Gastroesophageal sphincter (tissue), 4 donors: ENCODE results near the gene OPRD1. TPM values are rescaled to one million over a fixed set of nuclear protein-coding genes. Genes with fewer than 3 reads are reported as not detected.

ENCODE experiments used
- ATAC-seq: fragments of 150-250 bp; one replicate; pipeline ENCODE4 v1.9.1; 2016; ENCODE audit warnings: mild to moderate bottlenecking, moderate library complexity
- H3K27ac ChIP-seq, 4 donors: fragments of 200-600 bp; sonication (generic) in 3 of 4; 1 replicate in 3 of 4; 2 replicates in 1 of 4; pipeline ENCODE4 v1.5.1; 2016 to 2019
- H3K27me3 ChIP-seq: fragments of 200-600 bp; sonication (generic); one replicate; pipeline ENCODE4 v1.5.1; 2019
- H3K36me3 ChIP-seq, 2 donors: fragments of 200-600 bp; sonication (generic); one replicate each; pipeline ENCODE4 v1.5.1; 2019; ENCODE audit warnings: control low read depth in 1 of 2
- H3K4me1 ChIP-seq, 3 donors: fragments of 200-600 bp; sonication (generic); 1 replicate in 2 of 3; 2 replicates in 1 of 3; pipeline ENCODE4 v1.5.1; 2016 to 2019; ENCODE audit warnings: control low read depth in 2 of 3
- H3K4me3 ChIP-seq, 2 donors: fragments of 200-600 bp; sonication (generic); one replicate each; pipeline ENCODE4 v1.5.1; 2019; ENCODE audit warnings: mild to moderate bottlenecking in 1 of 2, moderate library complexity in 1 of 2
- H3K9me3 ChIP-seq, 3 donors: fragments of 200-600 bp; sonication (generic); one replicate each; pipeline ENCODE4 v1.5.1; 2017 to 2019; ENCODE audit warnings: control low read depth in 2 of 3
- CTCF ChIP-seq, 4 experiments: fragments of 200-600 bp in 2 of 4; fragments of 450-650 bp in 2 of 4; sonication (generic) in 1 of 4; IDR thresholded peaks; one replicate each; pipeline ENCODE4 v1.5.1; 2017 to 2019; ENCODE audit warnings: antibody characterized with exemption in 4 of 4, mild to moderate bottlenecking in 2 of 4, moderate library complexity in 2 of 4
- EP300 ChIP-seq: sonication (generic); formaldehyde crosslinking; IDR thresholded peaks from one replicate; pipeline ENCODE4 v1.6.1; 2017; ENCODE audit warnings: antibody characterized with exemption, mild to moderate bottlenecking
- POLR2A ChIP-seq, 2 donors: fragments of 450-650 bp; IDR thresholded peaks; one replicate each; pipeline ENCODE4 v1.6.1; 2017; ENCODE audit warnings: antibody characterized with exemption in 2 of 2, mild to moderate bottlenecking in 2 of 2, moderate library complexity in 1 of 2
- POLR2AphosphoS5 ChIP-seq: sonication (generic); formaldehyde crosslinking; IDR thresholded peaks from one replicate; pipeline ENCODE4 v1.6.1; 2017; ENCODE audit warnings: antibody characterized with exemption
- WGBS, 2 donors: methylation state at CpG; one replicate each; pipeline ENCODE4 v1.1.5; 2018; ENCODE audit warnings: low coverage in 1 of 2; 5-methylcytosine and 5-hydroxymethylcytosine counted together
- total RNA-seq, 4 donors: library from RNA; depleted of rRNA; stranded (reverse); fragments of >200 nt; gene quantifications; one replicate each; pipeline ENCODE4 v1.1.0, GENCODE V29; 2016

Gene OPRD1
- total RNA-seq, 4 donors from 2014 or later, result 0.08 to 0.16 (median 0.13) TPM; not detected in 1

DNA sequence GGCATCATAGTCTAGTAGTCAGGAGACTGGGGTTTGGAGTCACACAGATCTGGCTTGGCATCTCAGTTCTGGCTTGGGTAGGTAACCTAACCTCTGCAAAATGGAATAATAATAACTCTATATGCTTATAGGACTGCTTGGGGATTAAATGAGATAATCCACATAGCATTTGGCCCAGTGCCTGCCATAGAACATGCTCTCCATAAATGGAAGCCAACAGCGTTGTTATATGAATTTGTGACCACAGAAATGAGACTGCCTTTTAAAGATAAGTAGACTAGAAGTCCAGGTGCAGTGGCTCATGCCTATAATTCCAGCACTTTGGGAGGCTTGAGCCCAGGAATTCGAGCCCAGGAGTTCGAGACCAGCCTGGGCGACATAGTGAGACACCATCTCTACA lies 4.0 kb upstream of the OPRD1 start:
- Histone ChIP-seq H3K27ac (no peak overlapping the region), H3K27me3 (peaks cover 31% of the 10 kb centered on the region), H3K36me3 (no peaks in the 10 kb centered on the region), H3K9me3 (no peaks in the 10 kb centered on the region), H3K4me3 (no peak overlapping the region), H3K4me1 (peaks cover 0 to 13% (median 0%) of the 10 kb centered on the region in 3 donors)
- no peak for TF ChIP-seq EP300
- no peak for TF ChIP-seq POLR2AphosphoS5
- no peak for TF ChIP-seq CTCF (IDR thresholded peaks at IDR 0.05)
- TF ChIP-seq POLR2A (IDR thresholded peaks at IDR 0.05), result no peak
- WGBS, 2 donors, result 33 to 38% methylated on average over 1 to 2 of the region's 4 CpGs
- no peak for ATAC-seq

GRCh38 chr1:28811369-28811765 lies 603 bp upstream of the OPRD1 start:
- H3K36me3 ChIP-seq, result no peaks in the 10 kb centered on the region
- TF ChIP-seq POLR2A (IDR thresholded peaks at IDR 0.05), result no peak
- no peak for TF ChIP-seq CTCF (IDR thresholded peaks at IDR 0.05)
- no peak for TF ChIP-seq POLR2AphosphoS5
- TF ChIP-seq EP300, result no peak
- H3K4me1 ChIP-seq, result peaks cover 0 to 13% (median 0%) of the 10 kb centered on the region in 3 donors
- ATAC-seq, result no peak
- no peak overlapping the region for H3K4me3 ChIP-seq
- 63 to 70% methylated on average over 3 to 9 of the region's 9 CpGs for WGBS, 2 donors
- no peaks in the 10 kb centered on the region for H3K9me3 ChIP-seq
- no peak overlapping the region for H3K27ac ChIP-seq
- peaks cover 63% of the 10 kb centered on the region for H3K27me3 ChIP-seq

DNA sequence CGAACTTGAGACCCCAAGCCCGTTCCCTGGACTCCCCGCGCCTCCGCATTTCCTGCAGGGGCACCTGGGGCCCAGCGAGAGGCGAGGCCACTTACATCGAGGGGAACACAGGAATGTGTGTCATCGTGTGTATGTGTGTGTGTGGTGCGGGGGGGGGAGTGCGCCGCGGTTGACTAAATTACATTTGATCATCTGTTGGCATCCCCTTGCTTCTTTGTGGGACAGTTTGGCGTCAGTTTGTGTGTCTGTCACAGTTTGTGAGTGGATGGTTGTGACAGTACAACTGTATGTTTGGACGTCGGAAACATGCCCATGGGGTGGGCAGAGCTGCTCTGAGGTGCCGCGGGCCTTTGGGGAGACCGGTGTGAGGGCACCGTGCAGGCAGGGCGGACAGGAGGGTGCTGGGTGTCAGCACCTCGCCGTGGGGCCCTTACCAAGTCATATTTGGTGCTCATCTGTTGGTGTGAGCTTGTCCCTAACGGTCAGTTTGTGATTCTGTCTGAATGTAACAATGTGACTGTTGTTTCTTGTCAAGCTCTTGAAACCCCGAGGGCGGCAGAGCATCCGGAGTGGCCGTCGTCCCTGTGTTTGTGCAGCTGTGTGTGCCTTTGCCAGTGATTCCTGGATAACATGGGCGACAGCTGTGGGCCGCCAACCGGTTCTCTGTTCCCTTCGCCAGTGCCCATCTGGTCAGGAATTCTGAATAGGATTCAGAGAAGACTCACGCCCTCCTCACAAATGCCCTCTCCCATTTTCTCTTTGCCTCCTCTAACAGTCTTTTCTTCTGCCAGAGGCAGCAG lies 899 bp downstream of the OPRD1 start:
- no peak for ATAC-seq

DNA sequence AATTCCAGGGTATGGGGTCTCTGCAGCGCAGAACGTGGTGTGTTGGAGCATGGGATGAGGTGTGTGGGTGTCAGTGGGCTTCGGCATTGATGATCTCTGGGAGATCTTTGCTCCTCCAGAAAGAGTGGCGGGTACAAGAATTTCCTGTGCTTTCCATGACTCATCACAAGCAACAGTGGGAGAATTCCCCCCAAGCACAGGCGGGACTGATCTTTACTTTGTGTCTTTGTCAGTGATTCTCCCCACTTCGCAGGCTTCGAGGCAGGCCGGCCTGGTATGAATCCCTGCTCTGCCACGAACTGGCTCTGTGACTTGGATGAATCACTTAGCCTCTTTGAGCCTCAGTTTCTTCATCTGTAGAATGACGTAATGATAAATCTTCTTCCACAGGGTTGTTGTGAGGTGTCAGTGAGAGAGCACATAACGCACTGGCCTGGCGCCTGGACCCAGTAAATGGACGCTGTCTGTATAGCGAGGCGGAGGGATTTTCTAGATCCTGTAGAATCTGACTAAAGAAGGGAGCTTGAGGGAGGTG lies 2.0 kb downstream of the OPRD1 start:
- H3K4me3 ChIP-seq, result no peak overlapping the region
- H3K27me3 ChIP-seq, result peaks cover 88% of the 10 kb centered on the region
- WGBS, 2 donors, result 76 to 77% methylated on average over 7 to 9 of the region's 15 CpGs
- H3K27ac ChIP-seq, result no peak overlapping the region
- TF ChIP-seq EP300 (no peak), POLR2AphosphoS5 (no peak), POLR2A (IDR thresholded peaks at IDR 0.05) (no peak), CTCF (IDR thresholded peaks at IDR 0.05) (no peak)
- H3K36me3 ChIP-seq, result no peaks in the 10 kb centered on the region
- H3K4me1 ChIP-seq, result peaks cover 0 to 13% (median 0%) of the 10 kb centered on the region in 3 donors
- no peak for ATAC-seq
- no peaks in the 10 kb centered on the region for H3K9me3 ChIP-seq

More for the DNA sequence above, 899 bp downstream of the OPRD1 start:
- Histone ChIP-seq H3K27me3 (peaks cover 78% of the 10 kb centered on the region), H3K4me3 (no peak overlapping the region), H3K9me3 (no peaks in the 10 kb centered on the region), H3K27ac (no peak overlapping the region), H3K4me1 (peaks cover 0 to 13% (median 0%) of the 10 kb centered on the region in 3 donors), H3K36me3 (no peaks in the 10 kb centered on the region)
- TF ChIP-seq CTCF (IDR thresholded peaks at IDR 0.05) (no peak), EP300 (no peak), POLR2A (IDR thresholded peaks at IDR 0.05) (no peak), POLR2AphosphoS5 (no peak)
- WGBS, 2 donors, result 8 to 54% methylated on average over 5 to 13 of the region's 34 CpGs
